Right ventricle myocardium superior (tissue), 1 donor: ENCODE measurements around the gene INKA1. TPM values are rescaled to one million over a fixed set of nuclear protein-coding genes. Genes with fewer than 3 reads are reported as not detected.
"Not testable (repeated sequence)": the region's sequence is repeated elsewhere in the genome, so short reads cannot be mapped to it uniquely, and the experiment has no call there.

ENCODE experiments used
- ATAC-seq: fragments of 200-7000 bp; cut with Tn5 transposase; one replicate; pipeline ENCODE4 v1.9.1; 2020; ENCODE audit warnings: mild to moderate bottlenecking; ENCODE audit not compliant: poor library complexity
- DNase-seq: peaks from one replicate; pipeline ENCODE4 v3.0.0-alpha.2; 2020
- intact Hi-C: fragments of 100-400 bp; cut with DNase I; formaldehyde crosslinking; loops from one replicate; pipeline ENCODE4 v1.11.2; 2022
- total RNA-seq: library from RNA; stranded (reverse); fragmentation: NEBNext Ultra II Directional; extraction: Animal tissue kit (Norgen Biotek cat#: 25700); gene quantifications from one replicate; pipeline ENCODE4 v1.2.1, GENCODE V29; 2021
- donor health status: DM: no; HTN: yes; CAD: no; lungs with severe emphysema.

Gene INKA1
- total RNA-seq, 1 donor from 2014 or later, result 2.9 TPM

DNA sequence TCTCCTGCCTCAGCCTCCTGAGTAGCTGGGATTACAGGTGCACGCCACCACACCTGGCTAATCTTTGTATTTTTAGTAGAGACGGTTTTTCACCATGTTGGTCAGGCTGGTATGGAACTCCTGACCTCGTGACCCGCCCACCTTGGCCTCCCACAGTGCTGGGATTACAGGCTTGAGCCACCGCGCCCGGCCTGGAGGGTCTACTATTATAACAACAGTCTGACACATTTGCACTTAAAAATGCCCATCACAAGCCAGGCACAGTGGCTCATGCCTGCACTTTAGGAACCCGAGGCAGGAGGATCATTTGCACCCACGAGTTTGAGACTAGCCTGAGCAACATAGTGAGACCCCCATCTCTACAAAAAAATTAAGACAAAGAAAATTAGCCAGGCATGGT is 20.8 kb upstream of the INKA1 start:
- ATAC-seq, intact Hi-C loops, DNase-seq: not testable (repeated sequence)

DNA sequence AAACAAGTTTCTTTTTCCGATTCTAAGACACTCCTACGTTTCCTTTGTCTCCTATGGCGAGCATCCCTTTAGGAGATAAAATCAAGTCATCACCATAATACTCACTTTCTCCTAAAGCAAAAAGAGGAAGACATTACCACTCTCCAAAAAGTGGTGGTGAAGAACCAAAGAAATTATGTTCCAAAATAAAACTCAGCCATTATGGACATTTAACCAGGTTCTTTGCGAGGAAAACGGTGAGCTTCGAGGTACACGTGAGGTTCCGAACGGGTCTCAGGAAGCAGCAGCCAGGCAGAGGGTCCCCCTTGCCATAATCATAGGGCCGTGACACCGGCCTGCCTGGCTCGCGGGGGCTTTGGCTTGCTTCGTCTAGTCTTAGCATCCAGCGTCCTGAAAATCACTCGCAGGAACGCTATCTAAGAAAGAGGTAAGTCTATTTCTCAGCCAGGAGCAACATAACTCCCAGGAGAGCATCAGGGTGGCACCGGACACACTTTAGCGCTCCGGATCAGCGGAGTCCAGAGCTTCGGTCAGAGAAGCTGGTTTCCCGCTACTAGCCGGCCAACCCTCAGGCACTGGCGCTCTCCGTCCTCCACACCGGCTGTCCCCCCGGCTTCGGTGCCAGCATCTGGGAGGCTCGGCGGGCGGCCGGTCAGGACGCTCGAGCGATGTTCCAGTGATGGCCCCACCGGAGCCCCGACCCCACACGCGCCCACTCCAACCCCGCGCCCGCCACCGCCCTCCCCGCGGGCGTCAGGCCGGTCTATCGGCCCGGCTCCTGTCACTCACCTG is 17.3 kb upstream of the INKA1 start:
- peak; percentile 52 for DNase-seq
- intact Hi-C loops, result no loop called here
- peak; percentile 54 for ATAC-seq

DNA sequence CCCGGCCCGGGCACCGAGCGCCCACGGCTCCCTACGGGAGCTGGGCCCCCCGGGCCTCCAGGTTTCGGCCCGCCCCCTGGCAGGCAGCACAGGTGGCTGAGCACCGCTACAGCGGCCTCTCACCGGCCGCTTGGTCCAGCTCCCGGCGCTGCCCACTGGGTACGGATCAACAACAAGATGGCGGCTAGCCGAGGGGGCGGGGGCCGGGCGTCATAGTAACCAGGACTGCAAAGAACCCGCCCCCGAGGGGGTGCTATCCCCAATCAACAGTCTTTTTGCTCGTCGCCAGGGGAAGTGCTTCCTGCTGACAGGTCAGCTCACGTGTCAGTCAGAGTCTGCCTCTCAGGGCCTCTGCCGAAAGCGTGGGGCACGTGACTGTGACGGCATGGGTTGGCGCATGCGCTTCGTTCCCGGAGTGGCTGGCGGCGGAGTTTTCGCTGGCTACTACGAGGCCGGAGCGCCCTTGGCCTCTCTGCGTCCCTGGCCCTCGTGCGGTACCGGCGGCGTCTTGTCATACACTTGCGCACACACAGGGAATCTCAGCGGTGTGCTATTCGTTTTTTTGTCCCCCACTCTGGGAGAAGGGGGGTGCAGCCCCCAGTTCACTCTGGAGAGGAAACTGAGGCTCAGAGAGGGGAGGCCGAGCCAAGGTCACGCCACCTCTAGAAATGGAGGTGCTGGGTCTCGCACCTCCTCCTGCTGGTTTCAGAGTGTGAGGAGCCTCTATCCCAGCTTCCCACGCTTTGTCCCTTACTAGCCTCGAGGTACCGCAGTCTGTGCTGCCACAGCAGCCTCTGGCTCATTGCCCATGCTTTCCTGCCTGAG is 16.5 kb upstream of the INKA1 start, which contains the start of gene IP6K1:
IP6K1 (minus strand) TSS at position 186 of the 825 bp plus-strand sequence. CDS start 38,502 bp downstream, outside the sequence.
- intact Hi-C loops, result no loop called here
- peak; percentile 100 for DNase-seq
- peak; percentile 99 for ATAC-seq

DNA sequence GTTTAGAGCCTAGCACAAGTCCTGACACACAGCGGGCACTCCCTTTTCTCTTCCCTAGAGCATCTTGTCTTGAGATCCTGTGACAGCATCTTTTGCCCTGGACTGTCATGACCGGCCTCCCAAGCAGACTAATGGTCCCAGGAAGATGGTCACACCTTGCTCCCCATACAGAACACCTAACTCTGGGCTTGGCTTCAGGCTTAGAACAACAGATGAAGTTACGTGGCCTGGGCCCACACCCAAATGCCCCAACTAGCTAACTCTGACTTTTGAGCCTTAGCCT is 15.9 kb upstream of the INKA1 start:
- intact Hi-C loops, result no loop called here
- no peak for DNase-seq
- no peak for ATAC-seq

DNA sequence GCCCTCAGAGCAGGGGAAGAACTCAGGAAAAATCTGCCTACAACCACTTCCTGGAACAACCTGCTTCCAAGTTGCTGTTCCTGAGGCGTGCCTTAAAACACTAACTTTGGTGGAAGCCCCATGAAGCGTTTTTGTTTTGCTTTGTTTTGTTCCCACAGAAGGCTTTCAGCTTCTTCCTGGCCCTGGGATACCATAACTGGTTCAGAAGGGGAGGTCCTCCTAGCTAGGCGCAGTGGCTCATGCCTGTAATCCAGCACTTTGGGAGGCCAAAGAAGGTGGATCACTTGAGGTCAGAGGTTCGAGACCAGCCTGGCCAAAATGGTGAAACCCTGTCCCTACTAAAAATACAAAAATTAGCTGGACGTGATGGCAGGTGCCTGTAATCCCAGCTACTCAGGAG is 15.5 kb upstream of the INKA1 start:
- ATAC-seq (no peak), DNase-seq (no peak)
- intact Hi-C loops, result no loop called here

DNA sequence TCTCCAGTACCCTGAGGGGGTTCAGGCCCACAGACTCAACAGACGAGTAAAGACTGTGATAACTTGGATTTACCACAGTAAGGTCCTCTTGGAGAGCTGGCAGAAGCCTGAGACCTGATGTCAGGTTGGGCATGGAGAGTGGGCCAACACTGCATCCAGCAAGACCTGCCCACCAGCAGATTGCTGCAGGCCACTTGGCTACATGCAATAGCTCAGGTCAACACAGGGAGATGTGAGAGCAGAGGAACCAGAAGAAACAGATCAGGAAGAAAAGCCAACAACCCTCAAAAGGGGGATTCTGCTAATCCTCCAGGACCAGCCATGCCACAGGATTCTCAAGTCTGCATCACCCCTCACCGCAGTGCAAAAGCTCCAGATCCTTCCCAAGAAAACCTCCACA is 15.0 kb upstream of the INKA1 start:
- no peak for ATAC-seq
- intact Hi-C loops, result no loop called here

DNA sequence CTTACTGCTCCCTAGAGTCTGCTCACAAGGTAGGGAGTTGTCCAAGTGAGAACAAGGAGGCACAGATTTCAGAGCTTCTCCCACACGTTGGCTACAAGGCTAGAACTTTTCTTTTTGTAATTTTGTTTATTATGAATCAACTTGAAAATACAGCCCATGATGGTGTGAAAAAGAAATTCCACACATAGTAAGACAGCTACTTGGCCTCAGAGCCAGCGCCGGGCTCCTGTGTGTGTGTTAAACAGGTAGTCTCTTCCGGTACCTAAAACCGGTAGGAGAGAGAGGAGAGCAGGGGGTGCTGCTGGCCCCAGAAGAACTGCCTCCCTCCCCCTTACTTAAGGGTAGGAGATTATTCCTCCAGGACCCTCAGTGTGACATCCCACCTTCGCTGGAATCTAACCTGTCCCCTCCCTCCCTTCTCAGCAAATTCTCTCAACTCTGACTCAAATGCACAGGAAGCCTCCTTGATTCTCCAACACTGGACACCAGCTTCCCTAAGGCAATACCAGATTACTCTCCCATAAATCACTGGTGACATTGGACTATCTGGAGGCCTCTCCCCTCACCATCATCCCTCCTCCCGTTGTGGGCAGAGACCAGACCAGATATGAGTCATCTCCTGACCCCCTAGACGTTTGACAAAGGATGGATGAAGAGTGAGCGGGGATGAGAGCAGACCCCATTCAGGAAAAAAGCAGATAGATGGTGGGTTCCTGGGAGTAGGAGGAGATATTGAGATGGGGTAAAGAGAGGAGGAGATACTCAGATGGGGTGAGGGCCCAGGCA is 12.2 kb upstream of the INKA1 start:
- no peak for DNase-seq
- intact Hi-C loops, result no loop called here
- ATAC-seq, result no peak

More for the DNA sequence above, 15.0 kb upstream of the INKA1 start:
- DNase-seq, result no peak

DNA sequence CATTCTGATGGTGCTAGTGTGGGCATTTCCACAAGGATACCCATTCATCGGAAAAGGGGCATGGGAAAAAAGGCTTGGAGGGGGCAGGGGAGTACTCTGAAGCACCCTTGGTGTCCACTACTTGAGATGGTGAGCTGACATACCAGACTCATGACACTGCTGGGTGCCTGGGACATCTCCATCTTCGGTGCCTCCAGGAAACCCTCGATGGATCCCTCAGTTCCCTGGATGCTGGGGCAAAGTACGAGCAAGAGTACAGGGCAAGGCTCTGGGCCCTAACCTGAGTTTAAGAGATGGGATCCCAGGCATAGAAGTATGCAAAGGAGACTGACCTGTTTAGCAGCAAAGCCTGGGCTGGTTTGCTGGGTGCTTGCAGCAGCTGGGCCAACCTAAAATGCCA is 11.5 kb upstream of the INKA1 start:
- intact Hi-C loops, result no loop called here
- DNase-seq (no peak), ATAC-seq (no peak)

DNA sequence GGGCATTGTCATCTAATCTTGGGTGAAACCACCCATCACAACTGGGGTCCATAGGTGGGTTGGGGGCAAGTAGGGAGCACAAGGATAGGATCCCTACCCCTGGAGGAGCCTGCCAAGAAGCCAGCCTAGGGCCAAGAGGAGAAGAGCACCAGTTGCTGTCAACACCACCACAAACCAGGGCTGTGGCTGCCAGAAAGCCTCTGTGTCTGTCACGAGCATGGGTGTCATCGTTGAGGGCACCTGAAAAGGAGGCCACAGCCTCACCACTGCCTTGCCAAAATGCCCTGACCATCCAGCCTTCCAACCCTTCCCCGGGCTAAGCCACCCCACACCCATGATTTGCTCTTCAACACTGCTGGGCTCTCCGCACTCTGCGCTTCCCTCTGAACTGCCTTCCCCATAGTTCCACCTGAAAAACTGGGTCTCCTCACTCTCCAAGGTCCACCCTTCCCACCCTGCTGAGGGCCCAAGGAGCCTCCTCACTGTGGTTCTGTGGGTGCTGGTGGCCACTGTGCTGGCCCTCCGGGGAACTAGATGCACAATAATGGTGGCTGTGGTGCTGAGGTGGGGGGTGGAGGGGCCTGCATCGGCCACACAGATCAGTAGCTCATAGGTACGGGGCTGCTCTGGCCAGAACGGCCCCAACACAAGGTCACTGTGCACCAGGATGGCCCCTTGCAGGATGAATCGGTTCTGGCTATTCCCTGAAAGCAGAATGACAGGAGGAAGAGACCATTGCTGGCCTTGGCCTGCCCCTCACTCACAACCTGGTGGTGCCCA is 10.5 kb upstream of the INKA1 start:
- no peak for ATAC-seq
- no peak for DNase-seq
- intact Hi-C loops, result no loop called here

DNA sequence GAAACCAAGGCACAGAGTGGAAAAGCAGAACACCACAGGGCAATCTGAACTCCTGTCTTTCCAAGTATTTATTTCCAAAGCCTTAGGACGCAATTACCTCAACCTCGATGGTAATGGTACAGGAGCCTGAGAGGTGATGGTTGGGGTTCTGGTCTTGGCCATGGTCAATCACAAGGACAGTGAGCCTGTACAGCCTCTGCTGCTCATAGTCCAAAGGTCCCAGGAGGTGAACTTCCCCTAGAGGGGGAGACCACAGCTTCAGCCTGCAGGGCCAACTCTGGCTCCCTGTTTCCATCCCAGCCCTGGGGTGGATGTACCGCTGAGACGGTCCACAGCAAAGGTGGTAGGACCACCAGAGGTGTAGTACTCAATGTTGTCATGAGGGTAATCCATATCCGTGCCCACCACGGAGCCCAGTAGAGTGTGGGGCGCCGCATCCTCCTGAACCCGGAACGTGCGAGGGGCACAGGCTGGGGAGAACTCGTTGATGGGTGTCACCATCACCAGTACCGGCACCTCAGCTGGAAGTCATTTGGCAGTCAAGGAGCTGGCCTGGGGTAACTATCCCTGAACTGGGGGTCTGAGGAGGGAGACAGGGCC is 9.5 kb upstream of the INKA1 start:
- DNase-seq (no peak), ATAC-seq (no peak)
- intact Hi-C loops, result no loop called here

DNA sequence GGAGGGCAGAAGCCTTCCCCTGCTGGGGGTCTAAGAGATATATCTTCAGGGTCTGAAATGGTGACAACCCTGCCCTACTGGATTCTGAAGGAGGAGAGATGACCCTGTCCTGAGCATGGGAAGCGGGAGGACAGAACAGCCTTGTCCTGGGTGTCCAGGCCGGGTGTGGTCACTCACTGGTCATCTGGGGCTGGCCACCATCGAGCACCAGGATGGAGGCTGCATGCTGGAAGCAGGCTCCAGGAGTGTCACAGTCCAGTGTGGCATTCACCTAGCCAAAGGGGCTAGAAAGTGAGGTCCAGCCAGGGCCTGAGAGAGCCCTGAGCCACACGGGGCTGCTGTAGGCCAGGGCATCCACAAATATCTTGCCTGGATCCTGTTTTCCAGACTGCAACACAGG is 8.6 kb upstream of the INKA1 start:
- no peak for DNase-seq
- intact Hi-C loops, result no loop called here
- ATAC-seq, result no peak

DNA sequence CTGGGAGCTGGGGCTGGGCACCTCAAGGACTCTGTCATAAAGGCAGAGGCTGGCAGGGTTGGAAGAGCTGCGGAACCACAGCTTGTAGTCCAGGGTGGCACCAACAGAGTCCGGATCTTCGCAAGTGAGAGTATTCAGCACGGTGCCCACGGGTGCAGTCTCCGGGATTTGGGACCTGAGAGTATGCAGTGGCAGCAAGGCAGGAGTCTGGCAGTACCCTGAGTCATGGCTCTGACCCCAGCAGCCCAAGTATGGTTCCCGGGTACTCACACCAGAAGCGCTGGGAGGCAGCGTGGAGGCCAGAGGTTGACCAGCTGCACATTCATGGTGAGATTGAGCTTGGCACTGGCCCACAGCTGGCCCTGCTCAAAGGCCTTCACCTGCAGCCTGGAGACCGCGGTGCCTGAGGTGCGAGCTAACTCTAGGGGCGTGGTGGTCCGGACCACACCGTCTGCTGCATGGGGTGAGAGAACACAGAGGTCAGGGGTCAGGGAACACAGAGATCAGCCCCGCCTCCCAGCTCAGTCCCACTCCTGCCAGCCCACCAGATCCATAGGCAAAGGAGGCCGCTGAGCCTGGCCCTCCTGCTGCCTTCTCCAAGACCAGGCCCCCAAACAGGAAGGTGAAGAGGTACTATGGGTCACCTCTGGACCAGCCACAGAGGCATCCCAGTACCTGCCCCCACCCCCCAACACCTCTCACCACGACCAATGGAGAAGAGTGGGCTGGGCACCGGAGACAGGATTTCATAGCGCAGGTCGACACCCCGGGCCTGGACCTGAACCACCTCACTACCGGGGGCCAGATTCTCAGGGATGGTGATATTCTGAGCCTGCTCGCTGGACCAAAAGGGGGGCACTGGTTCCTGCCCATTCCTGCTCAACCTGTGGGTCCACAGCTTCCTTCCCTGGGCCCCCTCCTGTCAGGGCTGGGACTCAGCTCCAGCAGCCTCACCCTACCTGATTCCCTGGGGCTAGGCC is 7.8 kb upstream of the INKA1 start:
- ATAC-seq (no peak), DNase-seq (no peak)
- intact Hi-C loops, result no loop called here

DNA sequence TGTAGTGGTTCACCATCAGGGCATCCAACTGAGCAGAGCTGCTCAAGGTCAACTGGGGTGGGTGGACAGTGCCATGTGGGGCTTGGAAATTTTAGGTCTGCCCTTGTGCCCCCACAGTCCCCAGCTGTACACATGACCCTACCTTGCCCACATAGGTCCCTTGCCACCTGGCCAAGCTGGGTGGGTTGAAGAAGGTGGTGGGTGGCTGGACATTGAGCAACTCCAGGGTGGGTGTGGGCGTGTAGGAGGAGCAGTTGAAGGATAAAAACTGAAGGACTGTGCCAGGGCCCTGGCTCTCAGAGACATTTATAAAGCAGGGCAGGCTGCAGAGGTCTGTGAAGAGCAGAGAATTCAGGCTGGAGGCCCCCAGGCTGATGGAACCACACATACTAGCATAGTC is 4.0 kb upstream of the INKA1 start:
- DNase-seq (no peak), ATAC-seq (no peak)
- intact Hi-C loops, result no loop called here

DNA sequence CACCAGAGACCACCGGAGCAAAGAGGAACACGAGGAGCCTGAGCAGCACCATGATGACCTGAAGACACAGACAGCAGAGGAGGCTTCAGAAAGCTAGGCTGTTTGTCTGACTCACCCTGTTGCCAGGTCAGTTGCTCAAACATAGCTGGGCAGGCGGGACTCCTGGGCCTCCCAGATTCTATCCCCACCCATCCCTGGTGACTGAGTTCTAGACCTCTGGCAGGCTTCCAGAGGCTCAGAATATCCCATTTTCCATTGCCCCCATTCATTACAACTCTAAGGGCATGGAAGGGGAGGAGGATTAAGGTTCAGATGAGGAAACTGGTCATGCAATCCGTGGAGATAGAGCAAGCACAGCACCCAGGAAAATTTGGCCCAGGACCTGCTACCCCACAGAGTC is 3.3 kb upstream of the INKA1 start, which contains the start of gene CDHR4:
CDHR4 (minus strand) TSS at position 113 of the 400 bp plus-strand sequence; CDS start at position 52, 61 bp downstream.
- peak; percentile 54 for DNase-seq
- no peak for ATAC-seq
- intact Hi-C loops, result loop anchor here (5.0 kb wide), 1 partner anchor 103 kb away; the partner anchor contains the start of gene MST1R

DNA sequence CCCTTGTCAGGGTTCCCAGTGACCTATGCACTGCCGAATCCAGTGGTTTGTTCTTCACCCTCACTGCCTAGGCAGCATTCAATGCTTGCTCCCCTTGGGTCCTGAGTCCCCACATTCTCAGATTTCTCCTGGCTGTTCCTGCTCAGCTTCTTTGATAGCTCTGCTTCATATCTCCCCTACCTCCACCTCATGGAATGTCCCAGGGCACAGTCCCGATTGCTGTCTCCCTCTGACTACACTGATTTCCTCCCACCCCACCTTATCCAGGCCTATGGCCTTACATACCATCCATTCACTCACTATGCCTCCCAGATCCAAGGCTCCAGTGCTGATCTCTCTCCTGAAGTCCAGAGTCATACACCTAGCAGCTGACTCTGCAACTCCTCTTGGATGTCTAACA is 1.9 kb upstream of the INKA1 start:
- intact Hi-C loops, result loop anchor here (5.0 kb wide), 1 partner anchor 101 kb away; the partner anchor contains the start of gene MST1R
- DNase-seq (no peak), ATAC-seq (no peak)

DNA sequence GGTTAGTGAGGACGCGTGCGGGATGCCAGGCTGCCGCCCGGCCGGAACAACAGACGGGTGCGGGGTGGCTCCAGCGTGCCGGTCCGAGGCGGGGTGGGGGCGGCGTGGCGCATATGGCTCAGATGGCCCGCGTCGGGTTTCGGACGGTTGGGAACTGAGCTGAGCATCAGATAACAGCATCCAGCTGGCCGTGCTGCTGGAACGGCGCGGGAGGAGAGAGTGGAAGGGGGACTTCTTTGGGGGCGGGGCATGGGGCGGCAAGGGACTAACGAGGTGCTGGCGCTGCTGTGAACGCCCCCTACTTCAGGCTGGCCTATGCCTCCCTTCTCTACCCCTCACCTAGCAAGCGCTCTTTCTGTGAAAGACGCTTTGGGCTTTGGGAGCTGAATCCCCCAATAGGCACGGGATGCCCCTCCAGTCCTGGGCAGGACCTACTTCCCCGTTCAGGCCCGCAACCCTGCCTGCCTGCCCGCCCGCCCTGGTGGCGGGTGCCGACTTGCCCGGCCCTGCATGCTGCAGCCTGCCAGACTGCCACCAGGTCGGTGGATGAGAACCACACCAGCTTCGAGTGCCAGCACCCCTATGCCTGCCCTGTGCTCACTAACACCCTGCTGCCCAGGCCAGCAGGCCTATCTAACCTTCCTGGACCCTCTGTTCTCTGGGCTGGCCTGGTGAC is 542 bp downstream of the INKA1 start:
- intact Hi-C loops, result loop anchor here (5.0 kb wide), 1 partner anchor 99 kb away; the partner anchor contains the start of gene MST1R
- DNase-seq (peak; percentile 53), ATAC-seq (no peak)
